ENCODE measurements around the gene SFN. TPM values are rescaled to one million over a fixed set of nuclear protein-coding genes. Genes with fewer than 3 reads are reported as not detected.
A peak's percentile ranks its signal among the peaks of the same experiment; 100 is the strongest.

The SFN gene
- total RNA-seq, 3 donors from 2014 or later (not counting 1 experiment from before 2014, with no cell fraction given) = 0.66 to 1.3 TPM; not detected in 1

- 96% methylated on average over 19 of the region's 21 CpGs for WGBS (ENCODE audit: insufficient coverage)
- Histone ChIP-seq H3K9me3 (ENCODE audit: control insufficient read depth, insufficient read depth, low read length) (no peaks in the 10 kb centered on the region), H3K4me1 (ENCODE audit: control insufficient read depth, insufficient read depth, low read length) (no peaks in the 10 kb centered on the region), H3K36me3 (ENCODE audit: control insufficient read depth, insufficient read depth, low read length) (peaks cover 45% of the 10 kb centered on the region), H3K4me3 (ENCODE audit: low read length) (no peak overlapping the region), H3K27me3 (ENCODE audit: control insufficient read depth, insufficient read depth, low read length) (no peaks in the 10 kb centered on the region), H3K27ac (ENCODE audit: low read length) (no peak overlapping the region)
- Mint-ChIP-seq H3K36me3 (no peaks in the 10 kb centered on the region), H3K9me3 (no peaks in the 10 kb centered on the region), H3K27ac (peak overlapping the region in 1 of 2 donors; percentile 14), H3K4me3 (no peak overlapping the region), H3K27me3 (ENCODE audit: low read depth in 2 of 2) (no peaks in the 10 kb centered on the region), H3K4me1 (peaks cover 0 to 5% of the 10 kb centered on the region in 2 donors)
- DNase-seq (no peak), ATAC-seq (peak in 1 of 3 donors; percentile 11)
- TF ChIP-seq, protein P1, sequence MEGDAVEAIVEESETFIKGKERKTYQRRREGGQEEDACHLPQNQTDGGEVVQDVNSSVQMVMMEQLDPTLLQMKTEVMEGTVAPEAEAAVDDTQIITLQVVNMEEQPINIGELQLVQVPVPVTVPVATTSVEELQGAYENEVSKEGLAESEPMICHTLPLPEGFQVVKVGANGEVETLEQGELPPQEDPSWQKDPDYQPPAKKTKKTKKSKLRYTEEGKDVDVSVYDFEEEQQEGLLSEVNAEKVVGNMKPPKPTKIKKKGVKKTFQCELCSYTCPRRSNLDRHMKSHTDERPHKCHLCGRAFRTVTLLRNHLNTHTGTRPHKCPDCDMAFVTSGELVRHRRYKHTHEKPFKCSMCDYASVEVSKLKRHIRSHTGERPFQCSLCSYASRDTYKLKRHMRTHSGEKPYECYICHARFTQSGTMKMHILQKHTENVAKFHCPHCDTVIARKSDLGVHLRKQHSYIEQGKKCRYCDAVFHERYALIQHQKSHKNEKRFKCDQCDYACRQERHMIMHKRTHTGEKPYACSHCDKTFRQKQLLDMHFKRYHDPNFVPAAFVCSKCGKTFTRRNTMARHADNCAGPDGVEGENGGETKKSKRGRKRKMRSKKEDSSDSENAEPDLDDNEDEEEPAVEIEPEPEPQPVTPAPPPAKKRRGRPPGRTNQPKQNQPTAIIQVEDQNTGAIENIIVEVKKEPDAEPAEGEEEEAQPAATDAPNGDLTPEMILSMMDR (IDR thresholded peaks at IDR 0.05) = no peak
- intact Hi-C loops (cut with micrococcal nuclease) = no loop called here
Measured at GRCh38 chr1:26856604-26857469, 6.1 kb upstream of the SFN start.

DNA sequence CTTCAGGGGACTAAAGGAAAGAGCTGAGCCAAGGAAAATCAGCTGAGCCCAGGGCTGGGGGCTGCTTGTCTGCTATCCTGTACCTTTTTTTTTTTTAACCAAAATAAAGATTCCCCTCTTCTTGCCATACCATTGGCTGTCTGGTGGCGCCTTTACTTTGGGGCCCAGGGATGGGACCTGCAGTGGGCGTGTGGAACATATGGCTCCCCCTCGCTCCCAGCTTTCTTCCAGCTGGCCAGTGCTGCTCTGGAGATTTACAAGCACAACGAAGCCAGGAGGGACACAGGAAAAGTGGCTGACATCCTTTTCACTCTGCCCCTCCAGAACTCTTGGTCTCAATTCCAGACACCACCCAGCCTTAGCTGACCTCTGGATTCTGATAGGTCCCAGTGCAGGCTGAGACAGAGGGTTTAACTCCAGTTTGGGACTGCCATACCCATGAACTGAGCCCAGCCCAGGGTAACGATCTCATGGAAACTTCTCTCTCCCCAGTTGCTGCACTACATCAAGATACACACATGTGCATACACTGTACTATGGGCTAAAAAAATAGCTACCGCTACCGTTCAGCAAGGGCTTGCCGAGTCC is 5.4 kb upstream of the SFN start:
- ATAC-seq (no peak), DNase-seq (no peak)
- H3K4me1 ChIP-seq (ENCODE audit: control insufficient read depth, insufficient read depth, low read length) = no peaks in the 10 kb centered on the region
- peaks cover 38% of the 10 kb centered on the region for H3K36me3 ChIP-seq (ENCODE audit: control insufficient read depth, insufficient read depth, low read length)
- H3K27ac ChIP-seq (ENCODE audit: low read length) = no peak overlapping the region
- intact Hi-C loops (cut with micrococcal nuclease) = no loop called here
- Mint-ChIP-seq H3K4me1 (peaks cover 0 to 5% of the 10 kb centered on the region in 2 donors), H3K36me3 (no peaks in the 10 kb centered on the region), H3K4me3 (no peak overlapping the region), H3K27me3 (ENCODE audit: low read depth in 2 of 2) (no peaks in the 10 kb centered on the region), H3K27ac (no peak overlapping the region), H3K9me3 (no peaks in the 10 kb centered on the region)
- H3K27me3 ChIP-seq (ENCODE audit: control insufficient read depth, insufficient read depth, low read length) = no peaks in the 10 kb centered on the region
- no peaks in the 10 kb centered on the region for H3K9me3 ChIP-seq (ENCODE audit: control insufficient read depth, insufficient read depth, low read length)
- 95% methylated on average over 8 of the region's 8 CpGs for WGBS (ENCODE audit: insufficient coverage)
- TF ChIP-seq, protein P1 (IDR thresholded peaks at IDR 0.05) = no peak
- no peak overlapping the region for H3K4me3 ChIP-seq (ENCODE audit: low read length)

DNA sequence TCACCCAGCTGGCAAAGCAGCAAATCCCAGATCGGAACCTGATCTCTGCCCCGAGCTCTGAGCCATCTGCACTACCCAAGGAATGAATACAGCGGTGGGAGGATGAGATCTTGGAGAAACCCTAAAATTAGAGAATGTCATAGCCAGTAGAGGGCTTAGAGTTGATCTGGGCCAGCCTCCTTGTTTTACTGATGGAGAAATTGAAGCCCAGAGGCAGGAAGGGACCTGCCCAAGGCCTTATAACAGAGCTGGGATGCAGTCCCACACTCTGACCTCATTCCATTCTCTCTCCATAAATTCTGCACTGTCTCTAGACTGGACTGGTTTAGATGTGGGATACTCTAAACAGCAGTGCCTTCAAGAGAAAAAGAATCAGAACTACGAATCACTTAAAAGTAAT is 4.8 kb upstream of the SFN start:
- H3K4me3 ChIP-seq (ENCODE audit: low read length) = no peak overlapping the region
- H3K27ac ChIP-seq (ENCODE audit: low read length) = no peak overlapping the region
- Mint-ChIP-seq H3K27ac (no peak overlapping the region), H3K4me1 (peaks cover 0 to 2% of the 10 kb centered on the region in 2 donors), H3K4me3 (no peak overlapping the region), H3K27me3 (ENCODE audit: low read depth in 2 of 2) (no peaks in the 10 kb centered on the region), H3K36me3 (no peaks in the 10 kb centered on the region), H3K9me3 (no peaks in the 10 kb centered on the region)
- DNase-seq (no peak), ATAC-seq (no peak)
- H3K9me3 ChIP-seq (ENCODE audit: control insufficient read depth, insufficient read depth, low read length) = no peaks in the 10 kb centered on the region
- intact Hi-C loops (cut with micrococcal nuclease) = no loop called here
- H3K4me1 ChIP-seq (ENCODE audit: control insufficient read depth, insufficient read depth, low read length) = no peaks in the 10 kb centered on the region
- TF ChIP-seq, protein P1 (IDR thresholded peaks at IDR 0.05) = no peak
- H3K27me3 ChIP-seq (ENCODE audit: control insufficient read depth, insufficient read depth, low read length) = no peaks in the 10 kb centered on the region
- 98% methylated on average over 4 of the region's 4 CpGs for WGBS (ENCODE audit: insufficient coverage)
- H3K36me3 ChIP-seq (ENCODE audit: control insufficient read depth, insufficient read depth, low read length) = peaks cover 32% of the 10 kb centered on the region
